GM12878 (cell line): ENCODE measurements around the gene EHHADH. TPM values are rescaled to one million over a fixed set of nuclear protein-coding genes. Genes with fewer than 3 reads are reported as not detected.
A peak's percentile ranks its signal among the peaks of the same experiment; 100 is the strongest.

Experiments
- CEBPB ChIP-seq, 2 experiments: fragments of 150-350 bp in 1 of 2; IDR thresholded peaks; 2 replicates each; pipeline ENCODE4 v1.6.1; 2012 to 2014; ENCODE audit warnings: low read depth in 2 of 2, low read length in 2 of 2, borderline replicate concordance in 1 of 2, inconsistent platforms in 1 of 2
- EP300 ChIP-seq, 2 experiments: fragments of 150-350 bp in 1 of 2; IDR thresholded peaks; 2 replicates each; pipeline ENCODE4 v1.6.1; 2011 to 2012; ENCODE audit warnings: low read depth in 2 of 2, low read length in 2 of 2, borderline replicate concordance in 1 of 2, improper control_type of control experiment in 1 of 2, inconsistent platforms in 1 of 2; ENCODE audit not compliant: control insufficient read depth in 1 of 2
- KAT2A ChIP-seq: conservative IDR thresholded peaks from 2 replicates; pipeline ENCODE4 v1.6.1; 2011; ENCODE audit warnings: low read depth, low read length; ENCODE audit not compliant: control insufficient read depth
- RFX5 ChIP-seq: IDR thresholded peaks from 2 replicates; pipeline ENCODE4 v1.6.1; 2011; ENCODE audit warnings: low read depth, low read length, improper control_type of control experiment
- SMC3 ChIP-seq: IDR thresholded peaks from 2 replicates; pipeline ENCODE4 v1.6.1; 2011; ENCODE audit warnings: low read length, improper control_type of control experiment, borderline replicate concordance
- polyA plus RNA-seq, 11 experiments: library from polyadenylated mRNA; depleted of rRNA in 4 of 11; unstranded in 6 of 11; stranded (reverse) in 5 of 11; fragments of >200 nt; fragmentation: Nextera tagmentation in 4 of 11; fragmentation: Illumina TruSeq in 1 of 11; extraction: Ambion mirVana in 4 of 11; extraction: Trizol in 1 of 11; gene quantifications; 1 replicate in 1 of 11; 2 replicates in 10 of 11; pipeline versions ENCODE4 v1.2.1 to v1.2.3, GENCODE V29; 2011 to 2016; ENCODE audit warnings: inconsistent platforms in 2 of 11, missing spikeins in 2 of 11, low read depth in 1 of 11
- total RNA-seq, 4 experiments: library from RNA; depleted of rRNA in 3 of 4; stranded (reverse); fragments of >200 nt in 3 of 4; fragmentation: Illumina TruSeq in 1 of 4; extraction: Trizol in 1 of 4; gene quantifications; 2 replicates each; pipeline versions ENCODE4 v1.2.1 to v1.2.3, GENCODE V29; 2013 to 2021
- TF ChIP-seq, protein P1 (sequence below): fragments of 450-650 bp; formaldehyde crosslinking; IDR thresholded peaks from 2 replicates; pipeline ENCODE4 v1.5.0; 2022; ENCODE audit warnings: mild to moderate bottlenecking, missing genetic modification characterization
- TF ChIP-seq, protein P2 (sequence below), 3 experiments: IDR thresholded peaks in 2 of 3; conservative IDR thresholded peaks in 1 of 3; 2 replicates each; pipeline ENCODE4 v1.5.1; 2011; ENCODE audit warnings: low read depth in 3 of 3, low read length in 3 of 3, mild to moderate bottlenecking in 3 of 3, control low read depth in 2 of 3, moderate library complexity in 2 of 3, inconsistent platforms in 1 of 3, mixed read lengths in 1 of 3; ENCODE audit not compliant: control insufficient read depth in 2 of 3, insufficient read depth in 1 of 3; ENCODE audit errors: extremely low read depth in 1 of 3

EHHADH gene
- total and polyA plus RNA-seq, 10 of the 15 experiments (the other 5 are each of a cell fraction or from before 2014, with no cell fraction given), result 0.96 to 8.4 (median 5.3) TPM

DNA sequence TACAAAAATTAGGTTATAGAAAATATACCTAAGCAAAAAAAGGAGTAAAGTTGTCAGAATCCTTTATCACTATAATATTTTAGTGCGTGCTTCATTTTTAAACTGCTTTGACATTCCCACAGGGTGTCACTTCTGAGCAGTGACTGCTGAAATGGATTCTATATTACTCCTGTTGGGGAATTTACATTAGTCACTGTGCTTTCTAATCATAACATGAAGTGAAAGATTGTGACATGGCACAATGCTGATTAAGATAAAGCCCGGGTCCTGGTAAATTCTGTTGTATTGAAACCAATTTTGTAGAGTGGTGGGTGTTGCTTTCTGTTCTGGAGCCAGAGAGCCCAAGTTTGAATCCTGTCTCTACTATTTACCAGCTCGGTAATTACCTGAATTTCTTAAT, 36.4 kb upstream of the EHHADH start (continued):
- TF ChIP-seq, protein P1, sequence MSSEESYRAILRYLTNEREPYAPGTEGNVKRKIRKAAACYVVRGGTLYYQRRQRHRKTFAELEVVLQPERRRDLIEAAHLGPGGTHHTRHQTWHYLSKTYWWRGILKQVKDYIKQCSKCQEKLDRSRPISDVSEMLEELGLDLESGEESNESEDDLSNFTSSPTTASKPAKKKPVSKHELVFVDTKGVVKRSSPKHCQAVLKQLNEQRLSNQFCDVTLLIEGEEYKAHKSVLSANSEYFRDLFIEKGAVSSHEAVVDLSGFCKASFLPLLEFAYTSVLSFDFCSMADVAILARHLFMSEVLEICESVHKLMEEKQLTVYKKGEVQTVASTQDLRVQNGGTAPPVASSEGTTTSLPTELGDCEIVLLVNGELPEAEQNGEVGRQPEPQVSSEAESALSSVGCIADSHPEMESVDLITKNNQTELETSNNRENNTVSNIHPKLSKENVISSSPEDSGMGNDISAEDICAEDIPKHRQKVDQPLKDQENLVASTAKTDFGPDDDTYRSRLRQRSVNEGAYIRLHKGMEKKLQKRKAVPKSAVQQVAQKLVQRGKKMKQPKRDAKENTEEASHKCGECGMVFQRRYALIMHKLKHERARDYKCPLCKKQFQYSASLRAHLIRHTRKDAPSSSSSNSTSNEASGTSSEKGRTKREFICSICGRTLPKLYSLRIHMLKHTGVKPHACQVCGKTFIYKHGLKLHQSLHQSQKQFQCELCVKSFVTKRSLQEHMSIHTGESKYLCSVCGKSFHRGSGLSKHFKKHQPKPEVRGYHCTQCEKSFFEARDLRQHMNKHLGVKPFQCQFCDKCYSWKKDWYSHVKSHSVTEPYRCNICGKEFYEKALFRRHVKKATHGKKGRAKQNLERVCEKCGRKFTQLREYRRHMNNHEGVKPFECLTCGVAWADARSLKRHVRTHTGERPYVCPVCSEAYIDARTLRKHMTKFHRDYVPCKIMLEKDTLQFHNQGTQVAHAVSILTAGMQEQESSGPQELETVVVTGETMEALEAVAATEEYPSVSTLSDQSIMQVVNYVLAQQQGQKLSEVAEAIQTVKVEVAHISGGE (CRISPR knock-in tag), result no peak
- TF ChIP-seq EP300 (IDR thresholded peaks at IDR 0.05; ENCODE audit: borderline replicate concordance in 1 of 2, control insufficient read depth in 1 of 2, low read depth in 2 of 2, low read length in 2 of 2), result no peak
- no peak for TF ChIP-seq RFX5
- TF ChIP-seq SMC3, result peak; percentile 45; the same call in 1 of the 2 replicates
- no peak for TF ChIP-seq KAT2A
- TF ChIP-seq CEBPB (IDR thresholded peaks at IDR 0.05; ENCODE audit: borderline replicate concordance in 1 of 2, low read depth in 2 of 2, low read length in 2 of 2), result no peak
- TF ChIP-seq, protein P2, sequence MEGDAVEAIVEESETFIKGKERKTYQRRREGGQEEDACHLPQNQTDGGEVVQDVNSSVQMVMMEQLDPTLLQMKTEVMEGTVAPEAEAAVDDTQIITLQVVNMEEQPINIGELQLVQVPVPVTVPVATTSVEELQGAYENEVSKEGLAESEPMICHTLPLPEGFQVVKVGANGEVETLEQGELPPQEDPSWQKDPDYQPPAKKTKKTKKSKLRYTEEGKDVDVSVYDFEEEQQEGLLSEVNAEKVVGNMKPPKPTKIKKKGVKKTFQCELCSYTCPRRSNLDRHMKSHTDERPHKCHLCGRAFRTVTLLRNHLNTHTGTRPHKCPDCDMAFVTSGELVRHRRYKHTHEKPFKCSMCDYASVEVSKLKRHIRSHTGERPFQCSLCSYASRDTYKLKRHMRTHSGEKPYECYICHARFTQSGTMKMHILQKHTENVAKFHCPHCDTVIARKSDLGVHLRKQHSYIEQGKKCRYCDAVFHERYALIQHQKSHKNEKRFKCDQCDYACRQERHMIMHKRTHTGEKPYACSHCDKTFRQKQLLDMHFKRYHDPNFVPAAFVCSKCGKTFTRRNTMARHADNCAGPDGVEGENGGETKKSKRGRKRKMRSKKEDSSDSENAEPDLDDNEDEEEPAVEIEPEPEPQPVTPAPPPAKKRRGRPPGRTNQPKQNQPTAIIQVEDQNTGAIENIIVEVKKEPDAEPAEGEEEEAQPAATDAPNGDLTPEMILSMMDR (IDR thresholded peaks at IDR 0.05 in 2 of 3, conservative IDR thresholded peaks at IDR 0.05 in 1 of 3; ENCODE audit: control insufficient read depth in 2 of 3, extremely low read depth in 1 of 3, insufficient read depth in 1 of 3, low read depth in 3 of 3, low read length in 3 of 3), result peak in 1 of 3 experiments; percentile 49; a peak in 2 of 6 replicates
